HG02763 (cell line): ENCODE data around the gene CSNK1G3.
A peak's percentile ranks its signal among the peaks of the same experiment; 100 is the strongest.
"Not testable (repeated sequence)": the region's sequence is repeated elsewhere in the genome, so short reads cannot be mapped to it uniquely, and the experiment has no call there.

Experiments used
- ATAC-seq: cut with Tn5 transposase; IDR thresholded peaks from one replicate; pipeline ENCODE4 v1.9.1; 2021; ENCODE audit warnings: mild to moderate bottlenecking, moderate library complexity; ENCODE audit not compliant: unreplicated experiment

The CSNK1G3 gene

GRCh38 chr5:123511648-123512605 lies at the start of gene CSNK1G3:
CSNK1G3 (plus strand) TSS chr5:123512177; CDS start chr5:123545664, 33,487 bp downstream.
- ATAC-seq, result peak; percentile 95

DNA sequence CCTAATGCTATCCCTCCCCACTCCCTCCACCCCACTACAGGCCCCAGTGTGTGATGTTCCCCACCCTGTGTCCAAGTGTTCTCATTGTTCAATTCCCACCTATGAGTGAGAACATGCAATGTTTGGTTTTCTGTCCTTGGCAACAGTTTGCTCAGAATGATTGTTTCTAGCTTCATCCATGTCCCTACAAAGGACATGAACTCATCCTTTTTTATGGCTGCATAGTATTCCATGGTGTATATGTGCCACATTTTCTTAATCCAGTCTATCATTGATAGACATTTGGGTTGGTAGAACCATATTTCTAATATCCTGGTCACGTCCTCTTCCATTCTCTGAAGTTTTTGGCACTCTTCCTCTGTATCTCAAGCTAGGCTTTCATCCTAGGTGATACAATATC lies 45.1 kb upstream of the CSNK1G3 start:
- ATAC-seq, result not testable (repeated sequence)

GRCh38 chr5:123471385-123471784 lies 40.6 kb upstream of the CSNK1G3 start:
- no peak for ATAC-seq

DNA sequence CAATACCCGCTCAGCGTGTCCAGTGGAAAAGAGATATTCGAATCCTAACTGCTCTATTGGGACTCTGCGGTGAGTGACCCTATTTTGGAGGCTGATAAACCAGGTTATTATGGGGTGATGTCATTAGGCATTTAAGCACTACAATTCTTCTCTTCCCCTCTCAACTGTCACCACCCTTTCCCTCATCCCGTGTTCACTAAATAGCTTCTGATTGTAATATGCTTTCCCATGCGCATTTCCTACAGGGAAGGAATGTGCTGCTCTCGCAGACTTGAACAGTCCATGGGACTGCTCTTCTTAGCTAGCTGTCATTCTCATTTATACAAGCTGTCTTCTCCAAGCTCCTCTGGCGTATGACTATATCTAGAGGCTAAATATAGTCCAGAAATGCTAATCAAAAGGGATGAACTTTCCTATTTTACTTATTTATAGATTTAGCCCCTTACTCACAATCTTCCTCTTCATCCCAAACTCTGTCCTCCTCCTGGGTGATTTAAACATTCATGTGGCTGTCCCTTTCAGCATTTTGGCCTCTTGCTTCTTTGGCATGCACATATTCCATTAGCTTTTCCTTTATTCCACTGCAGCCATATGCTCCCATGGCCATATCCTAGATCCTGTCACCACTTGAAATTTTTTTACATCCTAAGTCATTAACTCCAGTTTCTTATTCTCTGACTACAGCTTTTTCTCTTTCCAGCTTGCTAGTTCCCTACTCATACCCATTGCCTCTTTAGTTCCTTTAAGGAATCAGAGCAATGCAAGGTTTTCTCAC lies 39.6 kb upstream of the CSNK1G3 start:
- ATAC-seq, result no peak

DNA sequence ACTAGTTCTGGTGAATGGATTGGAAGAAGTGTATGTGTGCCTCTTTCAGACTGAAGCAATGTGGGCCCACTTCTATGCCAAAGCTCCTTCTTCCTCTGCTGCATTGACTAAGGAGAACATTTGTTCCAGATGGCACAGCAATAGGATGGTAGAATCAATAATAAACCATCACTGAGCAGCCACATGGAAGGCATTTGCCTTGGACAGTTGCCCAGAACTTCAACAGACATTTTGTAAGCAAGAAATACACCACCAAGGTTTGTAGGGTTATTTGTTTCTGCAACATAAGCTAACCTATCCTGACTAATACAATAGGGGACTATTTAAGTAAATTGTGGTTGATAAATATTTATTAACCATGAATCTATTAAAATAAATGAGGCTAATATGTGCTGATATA lies 37.7 kb upstream of the CSNK1G3 start:
- ATAC-seq, result no peak

DNA sequence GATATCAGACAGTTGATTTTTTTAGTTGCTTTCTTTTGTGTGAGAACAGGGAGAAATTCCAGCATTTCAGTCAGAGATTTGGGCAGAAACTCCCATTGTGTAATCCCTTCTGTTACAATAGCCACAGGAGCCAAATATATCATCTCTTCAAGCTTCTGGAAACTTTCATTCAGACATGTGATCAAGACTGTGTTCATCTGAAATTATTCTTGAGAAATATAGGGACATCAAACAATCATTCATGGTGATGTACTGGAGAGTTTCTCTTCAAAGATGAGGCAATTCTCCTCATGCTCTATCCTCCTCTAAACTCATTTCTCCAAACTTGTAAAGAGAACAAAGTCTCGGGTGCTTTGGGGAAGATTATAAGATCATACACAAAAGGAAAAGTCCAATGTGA lies 35.2 kb upstream of the CSNK1G3 start:
- no peak for ATAC-seq

DNA sequence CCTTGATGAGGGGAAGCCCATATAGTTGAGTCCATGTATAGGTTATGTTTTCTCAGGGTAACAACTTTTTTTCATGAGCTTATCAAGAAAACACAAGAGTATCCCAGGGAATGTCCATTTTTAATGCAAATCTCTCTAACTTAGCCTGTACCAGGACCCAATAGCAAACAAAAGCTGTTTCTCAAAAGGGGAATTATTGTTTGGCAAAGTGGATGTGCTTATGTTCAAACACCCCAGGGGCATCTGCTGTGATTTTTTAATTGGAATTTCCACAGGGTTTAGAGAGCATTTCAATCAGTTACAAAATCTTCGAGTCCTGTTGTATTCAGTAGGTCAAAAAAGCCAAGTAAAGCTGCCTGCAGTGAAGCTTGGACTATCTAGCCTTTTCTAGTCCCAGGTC lies 33.4 kb upstream of the CSNK1G3 start:
- no peak for ATAC-seq

GRCh38 chr5:123482258-123482657 lies 29.7 kb upstream of the CSNK1G3 start:
- no peak for ATAC-seq

DNA sequence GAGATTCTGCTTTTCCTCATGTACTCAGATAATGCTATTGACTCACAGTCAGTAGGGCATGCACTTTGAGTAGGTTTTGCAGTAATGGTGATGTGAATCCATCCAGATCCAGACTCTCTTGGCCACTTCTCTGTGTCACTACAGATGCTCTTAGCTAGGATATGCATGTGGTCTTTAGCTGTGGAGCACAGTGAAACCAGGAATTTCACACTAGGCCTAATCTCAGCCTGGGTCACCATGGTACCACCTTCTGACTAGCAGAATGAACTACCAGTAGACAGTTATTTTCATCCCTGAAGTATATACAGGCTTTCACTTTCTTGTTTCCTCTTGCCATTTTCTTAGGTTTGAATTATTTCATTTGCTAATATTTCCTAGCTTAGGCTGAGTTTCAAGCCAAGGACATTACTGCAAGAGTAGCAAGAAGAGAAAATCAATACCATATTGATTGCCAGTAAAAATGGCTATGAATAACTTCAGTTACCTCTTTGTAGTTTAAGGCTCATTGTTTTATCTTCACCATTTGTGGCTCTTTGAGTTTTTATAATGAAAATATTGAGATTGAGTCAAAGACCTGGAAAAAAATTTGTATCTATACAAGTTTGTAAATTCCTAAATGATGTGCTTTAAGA lies 28.4 kb upstream of the CSNK1G3 start:
- ATAC-seq, result no peak

GRCh38 chr5:123485275-123485674 lies 26.7 kb upstream of the CSNK1G3 start:
- ATAC-seq, result no peak

DNA sequence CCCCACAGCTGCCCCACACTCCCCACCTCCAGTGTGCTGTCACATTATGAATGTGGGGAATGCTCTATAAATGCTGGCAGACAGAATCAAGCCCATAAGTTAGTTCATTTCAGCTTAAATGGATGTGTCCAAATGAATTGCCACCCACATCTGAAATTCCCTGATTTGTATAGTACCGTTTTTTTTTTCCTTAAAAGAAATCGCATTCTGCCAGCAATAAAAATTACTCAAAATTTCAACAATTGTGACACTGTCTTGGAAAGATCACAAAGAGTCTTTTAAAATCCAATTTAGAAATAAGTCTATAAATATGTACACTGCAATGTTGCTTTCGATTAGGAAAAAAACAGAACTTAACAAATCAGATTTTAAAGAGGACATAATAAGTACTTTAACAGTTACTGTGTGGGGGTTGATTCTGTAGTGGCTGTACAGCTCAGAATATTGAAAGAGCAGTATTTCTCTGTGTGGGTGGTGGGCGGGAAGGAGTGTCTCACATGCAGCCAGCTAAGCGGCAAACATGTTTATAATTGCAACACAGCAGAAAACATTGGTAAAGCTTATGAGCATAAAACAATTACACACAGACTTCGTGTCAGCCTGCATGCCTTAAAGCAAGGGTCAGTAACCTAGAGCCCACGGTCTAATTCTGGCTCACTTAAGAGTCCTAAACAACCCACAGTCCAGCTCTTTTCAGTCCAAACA lies 24.9 kb upstream of the CSNK1G3 start:
- no peak for ATAC-seq

DNA sequence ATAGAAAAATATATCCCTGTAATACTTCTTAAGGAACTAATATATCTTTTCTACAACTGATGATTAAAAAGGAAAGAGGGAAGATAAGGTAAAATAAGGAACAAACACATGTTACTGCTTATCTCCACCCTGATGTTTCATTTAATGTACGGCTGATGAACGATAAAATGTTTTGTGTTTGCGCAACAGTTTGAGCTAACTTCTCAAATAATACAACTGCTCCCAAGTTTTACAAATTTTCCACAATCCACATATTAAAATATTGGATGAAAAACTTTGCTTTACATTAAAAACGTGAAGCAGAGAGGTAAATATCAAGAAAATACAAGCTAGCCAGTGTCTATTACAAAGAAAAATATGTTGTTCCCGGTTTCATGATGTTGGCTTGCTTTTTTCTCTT lies 21.0 kb upstream of the CSNK1G3 start:
- ATAC-seq, result no peak

- not testable (repeated sequence) for ATAC-seq
Measured at GRCh38 chr5:123495211-123495610, 16.8 kb upstream of the CSNK1G3 start.

- ATAC-seq, result no peak
Measured at GRCh38 chr5:123496892-123497291, 15.1 kb upstream of the CSNK1G3 start.

- ATAC-seq, result no peak
Measured at GRCh38 chr5:123500471-123500870, 11.5 kb upstream of the CSNK1G3 start.

GRCh38 chr5:123502120-123502519 lies 9.9 kb upstream of the CSNK1G3 start:
- no peak for ATAC-seq

DNA sequence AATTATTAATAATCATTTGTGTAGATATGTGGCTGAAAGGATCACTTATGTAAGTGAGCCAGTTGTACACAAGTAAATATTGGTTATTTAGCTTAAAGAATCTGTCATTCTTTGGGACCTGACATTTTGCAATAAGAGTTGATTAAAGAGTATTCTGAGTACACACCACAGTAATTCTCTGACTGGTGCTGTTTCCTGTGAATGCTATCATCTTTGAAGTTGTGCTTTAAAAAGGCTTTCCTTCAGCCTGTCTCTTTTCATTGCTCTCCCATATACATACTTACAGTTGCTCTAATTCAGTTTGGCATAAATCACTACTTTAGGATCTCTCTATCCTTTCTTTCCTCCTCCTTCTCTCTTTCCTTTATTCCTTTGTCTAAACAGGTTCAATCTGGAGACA lies 8.7 kb upstream of the CSNK1G3 start:
- no peak for ATAC-seq

GRCh38 chr5:123505633-123506032 lies 6.3 kb upstream of the CSNK1G3 start:
- no peak for ATAC-seq

DNA sequence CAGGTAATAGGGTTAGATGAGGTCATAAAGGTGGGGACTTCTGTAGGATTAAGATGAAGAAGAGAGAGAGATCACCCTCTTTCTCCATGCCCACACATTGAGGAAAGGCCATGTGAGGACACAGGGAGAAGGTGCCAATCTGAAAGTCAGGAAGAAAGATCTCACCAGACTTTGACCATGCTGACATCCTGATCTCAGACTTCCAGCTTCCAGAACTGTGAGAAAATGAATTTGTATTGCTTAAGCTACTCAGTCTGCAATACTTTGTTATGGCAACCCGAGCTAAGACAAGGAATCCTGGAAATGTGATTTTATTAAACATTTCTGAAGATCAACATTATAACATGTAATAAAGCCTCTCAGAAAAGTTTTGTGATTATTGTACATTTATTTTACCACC lies 3.5 kb upstream of the CSNK1G3 start:
- no peak for ATAC-seq

GRCh38 chr5:123511290-123511647 lies 708 bp upstream of the CSNK1G3 start:
- ATAC-seq, result no peak
